T-helper 17 cell (primary cell): Measurements from ENCODE around the gene C10orf143. TPM values are rescaled to one million over a fixed set of nuclear protein-coding genes. Genes with fewer than 3 reads are reported as not detected.
A peak's percentile ranks its signal among the peaks of the same experiment; 100 is the strongest.
"Not testable (repeated sequence)": the region's sequence is repeated elsewhere in the genome, so short reads cannot be mapped to it uniquely, and the experiment has no call there.

ENCODE experiments used
- ATAC-seq: fragments of 150-1000 bp; cut with Tn5 transposase; 2 replicates; pipeline ENCODE4 v1.10.0; 2021; ENCODE audit warnings: mild to moderate bottlenecking, moderate library complexity
- DNase-seq, 3 donors: peaks; one replicate each; pipeline versions ENCODE4 v3.0.0 to v3.0.0-alpha.2; 2020 to 2021
- H3K9me3 ChIP-seq: one replicate; pipeline ENCODE4 v1.7.0; 2013; ENCODE audit warnings: low read length, mild to moderate bottlenecking; ENCODE audit not compliant: control insufficient read depth, poor library complexity, severe bottlenecking
- H3K27ac Mint-ChIP-seq: one replicate; pipeline ENCODE4 v1.8.0; 2022; ENCODE audit warnings: mild to moderate bottlenecking, moderate library complexity, mixed read lengths
- H3K27me3 Mint-ChIP-seq: one replicate; pipeline ENCODE4 v1.8.0; 2022; ENCODE audit warnings: mixed read lengths
- H3K36me3 Mint-ChIP-seq: one replicate; pipeline ENCODE4 v1.8.0; 2022; ENCODE audit warnings: low read depth, mixed read lengths
- H3K4me1 Mint-ChIP-seq: one replicate; pipeline ENCODE4 v1.8.0; 2022; ENCODE audit warnings: mild to moderate bottlenecking, mixed read lengths
- H3K4me3 Mint-ChIP-seq: one replicate; pipeline ENCODE4 v1.8.0; 2022; ENCODE audit warnings: mild to moderate bottlenecking, moderate library complexity, mixed read lengths
- total RNA-seq, 4 donors: library from RNA in 2 of 4; stranded (reverse) in 2 of 4; gene quantifications; one replicate each; pipeline ENCODE4 v1.2.3 and lab custom pipeline; 2022 to 2026

The C10orf143 gene
- total RNA-seq, 2 donors from 2014 or later: 5.0 to 5.5 TPM

DNA sequence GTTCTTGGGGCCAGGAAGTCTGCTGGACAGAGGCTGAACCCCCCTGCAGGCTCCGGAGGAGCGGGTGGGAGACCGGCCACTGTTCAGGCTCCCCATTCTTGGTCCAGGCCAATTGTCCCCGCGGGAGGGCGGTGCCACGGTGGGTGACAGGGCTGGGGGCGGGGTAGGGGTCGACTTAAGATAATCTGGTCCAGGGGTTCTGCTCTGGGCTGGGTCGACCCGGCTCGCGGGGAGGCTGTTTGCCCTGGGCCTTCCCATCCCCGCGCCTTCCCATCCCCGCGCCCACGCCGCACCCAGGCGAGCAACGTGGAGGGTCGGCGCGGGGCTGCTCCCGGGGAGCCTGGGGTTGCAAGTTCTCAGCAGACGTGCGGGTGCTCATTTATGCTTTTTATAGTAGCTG, 18.3 kb upstream of the C10orf143 start:
- Mint-ChIP-seq H3K4me1 (peaks cover 4% of the 10 kb centered on the region), H3K36me3 (no peaks in the 10 kb centered on the region), H3K27me3 (peaks cover 46% of the 10 kb centered on the region), H3K4me3 (no peak overlapping the region), H3K27ac (no peak overlapping the region)
- ATAC-seq: no peak
- no peaks in the 10 kb centered on the region for H3K9me3 ChIP-seq
- no peak for DNase-seq

DNA sequence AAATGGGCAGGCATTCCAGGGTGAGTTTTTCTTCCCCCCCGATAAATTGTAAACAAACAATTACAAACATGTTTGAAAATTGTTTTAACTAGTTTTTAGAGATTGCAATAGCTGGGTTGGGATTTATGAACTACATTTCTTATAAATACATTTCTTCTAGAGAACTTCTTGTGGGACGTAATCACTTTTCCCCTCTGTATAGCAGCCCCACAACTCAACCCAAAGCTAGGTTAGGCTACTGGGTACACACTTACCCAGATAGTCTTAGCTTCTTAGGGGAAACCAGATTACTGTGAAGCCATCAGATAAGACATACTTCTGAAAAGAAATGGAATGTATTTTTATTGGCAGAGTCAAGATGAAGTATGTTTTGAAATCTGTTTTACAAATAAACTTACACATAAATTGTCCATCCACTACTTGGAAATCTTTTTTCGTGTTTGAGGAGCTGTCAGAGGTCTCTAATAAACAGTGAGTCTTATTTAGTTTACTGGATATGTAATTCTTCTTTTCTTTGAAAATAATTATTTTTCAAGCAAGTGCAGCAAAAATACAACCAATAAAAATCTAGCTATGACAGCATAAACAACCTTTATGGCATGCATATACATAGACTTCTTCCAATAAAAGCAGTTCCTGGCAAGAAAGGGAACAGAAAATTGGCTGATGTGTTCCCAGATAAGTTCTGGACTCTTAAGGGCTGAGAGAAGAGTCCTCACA, 17.6 kb upstream of the C10orf143 start:
- peaks cover 4% of the 10 kb centered on the region for H3K4me1 Mint-ChIP-seq
- H3K27ac Mint-ChIP-seq: no peak overlapping the region
- no peak overlapping the region for H3K4me3 Mint-ChIP-seq
- H3K9me3 ChIP-seq: no peaks in the 10 kb centered on the region
- H3K27me3 Mint-ChIP-seq: peaks cover 46% of the 10 kb centered on the region
- DNase-seq: no peak
- ATAC-seq: no peak
- H3K36me3 Mint-ChIP-seq: no peaks in the 10 kb centered on the region

DNA sequence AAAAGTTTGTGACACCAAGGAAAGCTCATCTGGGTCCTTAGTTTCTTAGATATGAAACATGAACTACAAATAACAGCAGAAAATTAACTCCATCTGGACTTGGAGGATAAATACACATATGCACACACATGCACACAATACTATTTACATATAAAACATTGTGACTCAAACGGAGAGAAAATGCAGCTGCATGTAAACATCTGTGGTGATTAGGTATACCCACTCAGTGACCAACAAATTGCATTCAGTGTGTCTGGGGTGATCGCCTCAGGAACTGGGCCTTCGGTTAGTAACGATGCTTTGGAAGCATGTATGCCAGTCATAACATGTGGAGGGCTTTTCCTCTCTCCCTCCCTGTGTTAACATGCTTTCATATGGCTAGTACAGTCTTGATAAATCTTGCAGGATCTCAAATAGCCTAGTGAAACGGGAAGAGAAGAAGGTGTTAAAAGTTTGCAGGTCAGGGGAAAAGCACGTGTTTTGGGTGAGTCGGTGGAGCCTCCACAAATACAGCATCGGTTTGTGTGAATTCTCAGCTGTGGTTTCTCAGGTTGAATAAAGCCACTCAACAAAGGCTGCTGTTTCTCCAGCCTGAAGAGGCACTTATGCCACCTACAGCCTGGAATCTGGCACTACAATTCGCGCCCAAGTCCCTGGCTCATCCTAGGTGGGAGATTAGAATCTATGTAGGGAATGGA, 16.9 kb upstream of the C10orf143 start:
- ATAC-seq: peak; percentile 92
- Mint-ChIP-seq H3K4me1 (peaks cover 4% of the 10 kb centered on the region), H3K36me3 (no peaks in the 10 kb centered on the region), H3K4me3 (peak overlapping the region; percentile 21), H3K27ac (no peak overlapping the region), H3K27me3 (peaks cover 46% of the 10 kb centered on the region)
- peak; percentile 27 to 31 (median 27) for DNase-seq
- no peaks in the 10 kb centered on the region for H3K9me3 ChIP-seq

DNA sequence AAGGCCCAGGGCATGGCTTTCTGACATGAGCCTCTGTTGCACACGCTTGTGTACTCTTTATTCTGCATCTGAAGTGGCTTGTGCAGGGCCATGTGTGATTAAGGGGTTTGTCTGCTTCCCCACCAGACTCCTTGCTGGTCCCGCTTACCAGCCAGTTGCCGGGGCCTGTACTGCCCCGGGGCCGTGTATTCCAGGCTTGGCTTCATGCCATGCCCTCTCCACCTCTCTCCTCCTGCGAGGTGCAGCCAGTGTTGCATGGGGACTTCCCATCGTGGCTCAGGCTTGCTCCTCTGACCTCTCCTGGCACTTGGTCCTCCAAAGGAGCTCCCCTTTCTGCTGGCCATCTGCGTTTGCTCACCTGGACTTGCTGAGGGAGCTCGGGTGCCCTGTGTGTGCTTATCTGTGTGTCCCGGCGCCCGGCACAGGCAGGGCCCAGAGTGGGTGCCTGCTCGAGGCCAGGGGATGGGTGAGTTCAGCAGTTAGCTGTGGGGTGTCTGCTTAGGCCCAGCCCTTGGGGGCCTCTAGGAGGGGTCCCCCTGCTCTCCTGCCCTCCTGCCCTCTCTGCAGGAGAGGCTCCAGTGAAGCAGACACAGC, 11.0 kb upstream of the C10orf143 start:
- Mint-ChIP-seq H3K27ac (no peak overlapping the region), H3K36me3 (no peaks in the 10 kb centered on the region), H3K27me3 (peaks cover 11% of the 10 kb centered on the region), H3K4me3 (no peak overlapping the region), H3K4me1 (no peaks in the 10 kb centered on the region)
- ATAC-seq (no peak), DNase-seq (no peak)
- no peaks in the 10 kb centered on the region for H3K9me3 ChIP-seq

DNA sequence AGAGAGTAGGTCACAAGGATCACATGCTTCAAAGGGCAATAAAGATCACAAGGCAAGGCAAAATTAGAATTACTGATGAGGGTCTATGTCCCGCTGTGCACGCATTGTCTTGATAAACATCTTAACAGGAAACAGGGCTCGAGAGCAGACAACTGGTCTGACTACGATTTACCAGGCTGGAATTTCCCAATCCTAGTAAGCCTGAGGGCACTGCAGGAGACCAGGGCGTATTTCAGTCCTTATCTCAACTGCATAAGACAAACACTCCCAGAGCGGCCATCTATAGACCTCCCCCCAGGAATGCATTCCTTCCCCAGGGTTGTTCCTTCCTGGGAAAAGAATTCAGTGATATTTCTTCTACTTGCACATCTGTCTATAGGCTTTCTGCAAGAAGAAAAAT, 6.9 kb upstream of the C10orf143 start:
- not testable (repeated sequence) for H3K9me3 ChIP-seq, H3K27ac Mint-ChIP-seq, H3K4me3 Mint-ChIP-seq, H3K36me3 Mint-ChIP-seq, DNase-seq, H3K27me3 Mint-ChIP-seq, H3K4me1 Mint-ChIP-seq, ATAC-seq

DNA sequence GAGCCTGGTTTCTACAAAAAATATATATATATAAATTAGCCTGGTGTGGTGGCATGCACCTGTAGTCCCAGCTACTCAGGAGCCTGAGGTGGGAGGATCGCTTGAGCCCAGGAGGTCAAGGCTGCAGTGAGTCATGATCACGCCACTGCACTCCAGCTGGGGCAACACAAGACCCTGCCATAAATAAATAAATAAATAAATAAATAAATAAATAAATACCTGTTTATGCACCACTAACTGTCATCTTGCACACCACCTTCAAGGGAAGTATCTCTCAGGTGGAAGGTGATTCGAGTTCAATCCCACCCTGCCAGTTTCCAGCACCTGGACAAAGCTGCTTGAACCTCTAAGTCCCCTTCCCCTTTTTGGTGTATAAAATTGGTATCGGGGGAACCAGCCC, 6.3 kb upstream of the C10orf143 start:
- not testable (repeated sequence) for ATAC-seq, H3K9me3 ChIP-seq, H3K27ac Mint-ChIP-seq, H3K4me3 Mint-ChIP-seq, H3K27me3 Mint-ChIP-seq, H3K4me1 Mint-ChIP-seq, H3K36me3 Mint-ChIP-seq, DNase-seq

DNA sequence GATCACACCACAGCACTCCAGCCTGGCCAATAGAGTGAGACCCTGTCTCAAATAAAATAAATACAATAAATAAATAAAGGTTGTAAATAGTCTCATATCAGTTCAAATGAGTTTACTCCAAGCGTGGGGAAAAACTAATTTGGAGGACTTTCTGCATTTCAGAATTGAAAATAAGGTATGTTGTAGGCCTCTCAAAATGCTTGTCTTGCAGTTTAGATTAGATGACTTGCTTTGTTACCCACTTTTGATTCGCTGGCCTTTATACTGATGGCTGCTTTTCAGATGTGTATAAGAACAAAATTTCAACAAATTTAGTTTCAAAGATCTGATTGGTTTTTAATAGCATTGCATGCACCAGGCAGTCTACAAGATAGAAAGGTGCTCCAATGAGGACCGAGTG, 2.2 kb upstream of the C10orf143 start:
- ATAC-seq: no peak
- no peak overlapping the region for H3K4me3 Mint-ChIP-seq

DNA sequence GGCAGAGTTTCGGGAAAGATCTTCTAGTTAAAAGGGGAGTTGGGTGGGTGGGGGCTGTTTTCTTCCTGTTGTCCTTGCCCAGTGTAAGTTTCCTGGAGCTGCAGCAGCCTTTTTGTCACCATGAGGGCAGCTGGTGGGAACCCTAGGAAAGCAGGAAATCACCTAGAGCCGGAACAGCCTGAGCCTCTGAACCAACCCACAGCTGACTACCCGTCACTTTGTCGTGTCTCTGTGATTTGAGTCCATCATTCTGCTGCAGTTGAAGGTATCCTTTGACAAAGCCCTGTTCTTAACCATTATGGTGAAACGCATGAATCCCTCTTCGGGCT, 1.2 kb upstream of the C10orf143 start:
- Mint-ChIP-seq H3K4me1 (peaks cover 38% of the 10 kb centered on the region), H3K36me3 (no peaks in the 10 kb centered on the region), H3K27me3 (no peaks in the 10 kb centered on the region), H3K27ac (peak overlapping the region; percentile 96), H3K4me3 (peak overlapping the region; percentile 97)
- ATAC-seq: no peak
- H3K9me3 ChIP-seq: no peaks in the 10 kb centered on the region
- DNase-seq: no peak

More for the DNA sequence above, 2.2 kb upstream of the C10orf143 start:
- Mint-ChIP-seq H3K27me3 (no peaks in the 10 kb centered on the region), H3K36me3 (no peaks in the 10 kb centered on the region), H3K27ac (no peak overlapping the region), H3K4me1 (peaks cover 31% of the 10 kb centered on the region)
- DNase-seq: no peak
- no peaks in the 10 kb centered on the region for H3K9me3 ChIP-seq

DNA sequence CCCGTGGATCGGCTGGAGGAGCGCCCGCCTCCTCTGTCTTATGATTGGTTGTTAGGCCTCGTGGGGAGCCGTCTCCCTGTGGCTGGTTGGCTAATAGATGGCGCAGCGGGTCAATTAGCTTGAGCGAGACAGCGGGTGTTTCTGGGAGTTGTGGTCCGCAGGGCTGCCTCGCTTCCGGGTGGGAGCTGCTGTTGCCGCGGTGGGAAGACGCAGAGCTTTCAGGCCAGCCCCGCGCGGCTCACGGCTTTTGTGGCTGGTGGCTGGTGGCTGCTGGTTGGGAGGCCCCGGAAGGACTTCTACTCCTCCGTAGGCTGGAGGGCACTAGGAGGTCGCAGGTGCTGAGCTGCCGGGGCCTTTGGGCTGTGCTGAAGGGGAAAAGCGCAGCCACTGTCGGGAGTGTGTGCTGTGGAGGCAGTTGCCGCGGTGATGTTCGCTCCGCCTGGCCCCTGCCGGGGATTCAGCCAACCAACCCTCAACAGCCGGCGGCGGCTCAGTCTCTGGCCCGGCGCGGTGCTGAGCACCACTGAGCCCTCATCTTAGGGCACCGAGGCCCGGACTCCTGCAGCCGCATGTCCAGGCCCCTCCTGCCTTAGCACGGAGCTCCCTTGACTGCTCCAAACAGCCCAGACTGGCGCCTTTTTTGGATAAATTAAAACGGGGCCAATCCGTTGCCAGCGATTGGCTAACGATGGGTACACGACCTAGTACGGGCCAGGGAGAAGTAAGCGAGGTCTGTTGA, 652 bp upstream of the C10orf143 start:
- H3K27me3 Mint-ChIP-seq: no peaks in the 10 kb centered on the region
- ATAC-seq: peak; percentile 84
- peak; percentile 85 to 92 (median 87) for DNase-seq
- H3K4me3 Mint-ChIP-seq: peak overlapping the region; percentile 97
- H3K36me3 Mint-ChIP-seq: no peaks in the 10 kb centered on the region
- peaks cover 42% of the 10 kb centered on the region for H3K4me1 Mint-ChIP-seq
- peak overlapping the region; percentile 96 for H3K27ac Mint-ChIP-seq
- no peaks in the 10 kb centered on the region for H3K9me3 ChIP-seq

DNA sequence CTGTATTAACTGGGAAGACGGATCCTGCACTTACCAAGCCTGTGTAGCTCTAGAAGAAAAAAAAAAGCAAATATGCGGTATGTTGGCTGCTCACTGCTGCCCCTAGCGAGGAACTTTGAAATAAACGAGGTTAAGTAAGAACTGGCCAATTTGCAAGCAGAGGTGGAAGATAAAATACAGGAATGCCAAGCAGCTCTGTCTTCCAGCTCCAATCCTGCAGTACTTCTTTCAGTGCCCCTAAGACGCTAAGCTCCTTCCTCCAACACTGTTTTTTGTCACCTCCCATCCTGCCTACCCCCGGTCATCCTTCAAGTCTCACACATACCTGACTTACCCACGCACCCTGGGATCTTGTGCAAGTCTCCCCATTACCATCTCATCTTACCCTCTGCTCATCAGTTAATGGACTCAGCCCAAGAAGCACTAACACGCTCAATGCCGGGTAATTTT, 809 bp downstream of the C10orf143 start:
- no peaks in the 10 kb centered on the region for H3K9me3 ChIP-seq
- peak overlapping the region; percentile 96 for H3K27ac Mint-ChIP-seq
- H3K4me3 Mint-ChIP-seq: peak overlapping the region; percentile 97
- H3K4me1 Mint-ChIP-seq: peaks cover 44% of the 10 kb centered on the region
- H3K36me3 Mint-ChIP-seq: no peaks in the 10 kb centered on the region
- DNase-seq (peak; percentile 46 to 66 (median 55)), ATAC-seq (no peak)
- no peaks in the 10 kb centered on the region for H3K27me3 Mint-ChIP-seq

DNA sequence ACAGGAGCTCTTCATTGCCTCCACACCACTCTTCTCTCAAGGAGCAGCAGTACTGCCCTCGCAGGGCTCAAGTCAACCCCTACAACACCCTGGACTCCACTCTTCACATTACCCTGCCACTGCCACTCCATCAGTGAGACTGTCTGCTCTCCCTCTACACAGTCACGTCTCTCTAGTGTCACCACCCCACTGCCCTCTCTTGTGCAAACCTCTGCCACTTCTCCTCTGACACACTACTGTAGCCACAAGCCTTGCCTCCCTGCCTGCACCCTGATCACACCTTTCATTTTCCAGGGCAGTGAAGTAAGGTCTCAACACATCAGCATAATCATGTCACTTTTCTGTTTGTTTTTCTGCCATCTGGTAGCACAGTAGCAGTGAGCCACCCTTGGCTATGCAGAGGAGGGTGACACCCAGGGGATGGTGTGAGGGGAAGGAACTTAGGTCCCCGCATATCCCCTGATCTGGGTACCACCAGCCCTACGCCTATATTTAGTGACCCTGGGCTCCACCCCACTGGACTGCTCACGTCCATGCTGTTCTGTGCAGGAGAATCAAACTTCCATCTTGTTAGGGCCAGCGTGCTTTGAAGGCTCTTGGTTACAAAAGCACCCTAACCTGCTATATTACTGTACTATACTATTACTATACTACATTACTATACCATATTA, 1.6 kb downstream of the C10orf143 start:
- no peak for DNase-seq
- peak overlapping the region; percentile 76 for H3K4me3 Mint-ChIP-seq
- H3K27ac Mint-ChIP-seq: peak overlapping the region; percentile 96

DNA sequence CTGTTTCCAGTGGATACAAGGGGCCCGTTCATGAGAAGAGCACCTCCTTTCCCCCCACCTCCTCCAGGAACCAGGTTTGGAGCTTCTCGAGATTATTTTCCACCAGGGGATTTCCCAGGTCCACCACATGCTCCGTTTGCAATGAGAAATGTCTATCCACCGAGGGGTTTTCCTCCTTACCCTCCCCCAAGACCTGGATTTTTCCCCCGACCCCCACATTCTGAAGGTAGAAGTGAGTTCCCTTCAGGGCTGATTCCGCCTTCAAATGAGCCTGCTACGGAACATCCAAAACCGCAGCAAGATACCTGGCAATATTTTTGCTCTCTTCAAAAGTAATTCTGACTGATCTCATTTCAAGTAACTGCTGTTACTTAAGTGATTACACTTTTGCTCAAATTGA, 2.5 kb downstream of the C10orf143 start:
- not testable (repeated sequence) for H3K27me3 Mint-ChIP-seq, H3K36me3 Mint-ChIP-seq, ATAC-seq, H3K9me3 ChIP-seq
- Mint-ChIP-seq H3K4me1 (peaks cover 44% of the 10 kb centered on the region), H3K27ac (peak overlapping the region; percentile 96), H3K4me3 (peak overlapping the region; percentile 63)
- peak in 1 of 3 donors; percentile 27 for DNase-seq

More for the DNA sequence above, 1.6 kb downstream of the C10orf143 start:
- no peak for ATAC-seq
- H3K36me3 Mint-ChIP-seq: no peaks in the 10 kb centered on the region
- no peaks in the 10 kb centered on the region for H3K27me3 Mint-ChIP-seq
- no peaks in the 10 kb centered on the region for H3K9me3 ChIP-seq
- peaks cover 44% of the 10 kb centered on the region for H3K4me1 Mint-ChIP-seq

DNA sequence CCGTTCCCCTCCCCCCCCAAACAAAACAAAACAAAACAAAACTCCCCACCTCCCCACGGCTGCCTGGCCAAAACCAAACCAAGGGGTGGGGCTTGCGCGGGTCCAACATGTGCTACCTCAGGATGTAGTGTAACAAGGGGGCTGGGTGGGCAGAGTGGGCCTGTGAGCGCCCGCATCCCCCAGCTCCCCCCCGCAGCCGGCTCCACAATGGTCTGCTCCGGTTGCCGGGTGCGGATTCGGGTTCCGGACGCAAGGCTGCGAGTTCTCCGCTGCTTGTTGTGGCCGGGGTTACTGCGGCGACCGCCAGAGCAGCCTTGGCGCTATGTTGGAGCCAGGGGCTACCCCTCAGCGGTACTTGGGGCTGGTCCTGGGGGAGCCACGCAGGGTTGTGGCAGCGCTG, 4.9 kb downstream of the C10orf143 start:
- no peaks in the 10 kb centered on the region for H3K9me3 ChIP-seq
- H3K4me1 Mint-ChIP-seq: peaks cover 34% of the 10 kb centered on the region
- H3K27me3 Mint-ChIP-seq: no peaks in the 10 kb centered on the region
- H3K27ac Mint-ChIP-seq: no peak overlapping the region
- no peak for DNase-seq
- H3K36me3 Mint-ChIP-seq: no peaks in the 10 kb centered on the region
- H3K4me3 Mint-ChIP-seq: no peak overlapping the region
- no peak for ATAC-seq
